ENCODE measurements around the gene PLXNA2. TPM values are rescaled to one million over a fixed set of nuclear protein-coding genes. Genes with fewer than 3 reads are reported as not detected.

Gene PLXNA2
- total and polyA plus RNA-seq, 2 of the 8 experiments (the other 6 are each of a cell fraction or from before 2014, with no cell fraction given): 0.33 to 1.5 TPM

DNA sequence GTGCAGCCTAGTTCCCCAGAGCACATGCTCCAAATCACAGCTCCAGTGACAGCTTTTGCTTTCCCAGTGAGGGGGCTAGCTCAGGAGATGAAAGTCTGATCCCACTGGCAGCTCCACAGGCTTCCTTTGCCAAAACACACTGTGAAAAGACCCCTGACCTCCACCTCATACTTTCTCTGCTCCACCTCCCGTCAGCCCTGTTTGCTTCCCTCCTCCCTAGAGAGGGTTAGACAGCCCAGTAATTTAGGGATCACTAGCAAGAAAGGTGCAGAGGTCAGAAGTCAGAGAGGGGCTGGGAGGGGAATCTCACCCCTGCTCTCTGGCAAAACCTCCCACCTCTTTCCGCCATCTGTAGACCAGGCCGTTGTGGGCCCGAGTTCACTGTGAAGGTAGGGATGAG is 62.8 kb downstream of the PLXNA2 start:
- Histone ChIP-seq H3K9ac (replicated peaks in 1 of 4; ENCODE audit: extremely low read depth in 1 of 4, low read depth in 3 of 4, low read length in 3 of 4) (no peak overlapping the region), H3K56ac (replicated peaks; ENCODE audit: insufficient read length, low read depth, low read length) (no peak overlapping the region), H3K4ac (replicated peaks; ENCODE audit: insufficient read length, low read depth, low read length) (no peak overlapping the region), H3K79me2 (ENCODE audit: control insufficient read depth in 1 of 2, insufficient read depth in 2 of 2, low read length in 2 of 2) (no peaks in the 10 kb centered on the region), H3K4me1 (replicated peaks in 1 of 4; ENCODE audit: control insufficient read depth in 3 of 4, insufficient read depth in 4 of 4, low read length in 3 of 4) (peaks cover 11 to 29% (median 14%) of the 10 kb centered on the region in 4 experiments), H2BK20ac (ENCODE audit: low read length) (no peak overlapping the region), H4K5ac (ENCODE audit: insufficient read length, low read depth, low read length) (no peak overlapping the region), H4K8ac (ENCODE audit: extremely low read depth, insufficient read depth, low read length) (no peak overlapping the region; the same call in 1 of the 2 replicates), H4K91ac (replicated peaks; ENCODE audit: insufficient read length, low read length) (no peak overlapping the region), H3K4me2 (ENCODE audit: insufficient read depth in 1 of 2, low read depth in 2 of 2, low read length in 2 of 2) (no peak overlapping the region), H2BK5ac (ENCODE audit: low read depth, low read length) (no peak overlapping the region), H3K23me2 (ENCODE audit: low read depth, low read length) (no peaks in the 10 kb centered on the region), H2BK15ac (ENCODE audit: low read length) (0 out of 2 replicates have a peak overlapping the region, but pooled peaks have one; percentile 21), H2AK5ac (ENCODE audit: low read depth, low read length) (no peak overlapping the region), H3K9me3 (ENCODE audit: insufficient read depth in 2 of 2, low read depth in 1 of 2, low read length in 1 of 2) (no peaks in the 10 kb centered on the region), H3K36me3 (ENCODE audit: control insufficient read depth in 2 of 4, insufficient read depth in 4 of 4, low read length in 3 of 4) (no peaks in the 10 kb centered on the region), H3K27ac (ENCODE audit: low read depth, low read length) (no peak overlapping the region), H2AFZ (ENCODE audit: low read length) (no peak overlapping the region), H3K23ac (ENCODE audit: insufficient read length) (no peak overlapping the region), H3K14ac (ENCODE audit: insufficient read length) (no peak overlapping the region), H4K20me1 (replicated peaks in 1 of 2; ENCODE audit: control insufficient read depth in 1 of 2, insufficient read depth in 2 of 2, low read length in 2 of 2) (no peaks in the 10 kb centered on the region), H2BK12ac (ENCODE audit: low read depth, low read length) (no peak overlapping the region), H3K27me3 (replicated peaks in 1 of 4; ENCODE audit: control insufficient read depth in 3 of 4, extremely low read depth in 1 of 4, insufficient read depth in 3 of 4, low read length in 3 of 4) (no peaks in the 10 kb centered on the region; a peak in 2 of 7 replicates), H3K4me3 (ENCODE audit: extremely low read depth in 1 of 4, insufficient read depth in 2 of 4, low read depth in 3 of 4, low read length in 4 of 4) (no peak overlapping the region), H2BK120ac (replicated peaks; ENCODE audit: low read depth, low read length) (no peak overlapping the region), H3K18ac (ENCODE audit: extremely low read depth, low read length) (no peak overlapping the region), H3K79me1 (ENCODE audit: low read depth, low read length) (no peaks in the 10 kb centered on the region)
- CTCF ChIA-PET (ENCODE audit: partially characterized antibody): interaction anchor here (0.7 to 2.5 kb wide), 6 partner anchors 19 to 159 kb away, joined by 3 to 9 read pairs (median 3); no protein-coding TSS in a partner anchor
- no peak for FAIRE-seq
- no peak for DNase-seq (ENCODE audit: low read depth in 1 of 2, low spot score in 2 of 2)
- POLR2A ChIA-PET (ENCODE audit: partially characterized antibody): interaction anchor here (1.4 kb wide), 1 partner anchor 31 kb away, joined by 3 read pairs; no protein-coding TSS in a partner anchor
- 82% methylated on average over 4 of the region's 4 CpGs; no CpG with 5 or more reads in 1 of the 2 experiments for WGBS, 2 experiments (ENCODE audit: extremely low coverage in 1 of 2, insufficient coverage in 1 of 2, insufficient read length in 1 of 2, insufficient replicate concordance in 2 of 2, low coverage in 1 of 2, low lambda C conversion rate in 2 of 2, missing lambda C conversion rate in 1 of 2)
- TF ChIP-seq, protein P1, sequence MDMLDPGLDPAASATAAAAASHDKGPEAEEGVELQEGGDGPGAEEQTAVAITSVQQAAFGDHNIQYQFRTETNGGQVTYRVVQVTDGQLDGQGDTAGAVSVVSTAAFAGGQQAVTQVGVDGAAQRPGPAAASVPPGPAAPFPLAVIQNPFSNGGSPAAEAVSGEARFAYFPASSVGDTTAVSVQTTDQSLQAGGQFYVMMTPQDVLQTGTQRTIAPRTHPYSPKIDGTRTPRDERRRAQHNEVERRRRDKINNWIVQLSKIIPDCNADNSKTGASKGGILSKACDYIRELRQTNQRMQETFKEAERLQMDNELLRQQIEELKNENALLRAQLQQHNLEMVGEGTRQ (IDR thresholded peaks at IDR 0.05; ENCODE audit: low read length): no peak
- no peak for TF ChIP-seq YY1 (IDR thresholded peaks at IDR 0.05; ENCODE audit: low read depth, low read length)
- no peak for TF ChIP-seq RAD21 (IDR thresholded peaks at IDR 0.05 in 1 of 2, conservative IDR thresholded peaks at IDR 0.05 in 1 of 2; ENCODE audit: low read depth in 2 of 2, low read length in 2 of 2)
- no peak for TF ChIP-seq TBP (IDR thresholded peaks at IDR 0.05; ENCODE audit: low read depth, low read length)
- no peak for TF ChIP-seq CTBP2 (IDR thresholded peaks at IDR 0.05; ENCODE audit: borderline replicate concordance, insufficient read depth, insufficient read length, low read length)
- TF ChIP-seq POLR2AphosphoS5 (IDR thresholded peaks at IDR 0.05; ENCODE audit: low read depth, low read length): no peak
- TF ChIP-seq POLR2A (IDR thresholded peaks at IDR 0.05; ENCODE audit: control extremely low read depth in 1 of 2, low read depth in 2 of 2, low read length in 2 of 2): no peak
- no peak for TF ChIP-seq BACH1 (IDR thresholded peaks at IDR 0.05; ENCODE audit: low read length)
- TF ChIP-seq, protein P2, sequence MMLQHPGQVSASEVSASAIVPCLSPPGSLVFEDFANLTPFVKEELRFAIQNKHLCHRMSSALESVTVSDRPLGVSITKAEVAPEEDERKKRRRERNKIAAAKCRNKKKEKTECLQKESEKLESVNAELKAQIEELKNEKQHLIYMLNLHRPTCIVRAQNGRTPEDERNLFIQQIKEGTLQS (IDR thresholded peaks at IDR 0.05; ENCODE audit: insufficient read depth, low read depth, low read length): no peak
